Muscle layer of colon (tissue), 2 donors: Measurements from ENCODE around the gene GON4L.
"Not testable (repeated sequence)": the region's sequence is repeated elsewhere in the genome, so short reads cannot be mapped to it uniquely, and the experiment has no call there.

Experiments
- H3K27ac ChIP-seq: one replicate; pipeline ENCODE4 v1.7.0; 2013; ENCODE audit warnings: low read depth, mild to moderate bottlenecking, low read length, moderate library complexity
- H3K27me3 ChIP-seq, 2 donors: one replicate each; pipeline ENCODE4 v1.7.0; 2013; ENCODE audit warnings: low read length in 2 of 2, mild to moderate bottlenecking in 2 of 2; ENCODE audit not compliant: insufficient read depth in 2 of 2, control insufficient read depth in 1 of 2
- H3K36me3 ChIP-seq: one replicate; pipeline ENCODE4 v1.7.0; 2013; ENCODE audit warnings: mild to moderate bottlenecking, low read length; ENCODE audit not compliant: insufficient read depth
- H3K4me1 ChIP-seq: one replicate; pipeline ENCODE4 v1.7.0; 2013; ENCODE audit warnings: mild to moderate bottlenecking, low read length; ENCODE audit not compliant: insufficient read depth
- H3K4me3 ChIP-seq, 2 donors: one replicate each; pipeline ENCODE4 v1.7.0; 2013; ENCODE audit warnings: low read length in 2 of 2, low read depth in 1 of 2, mild to moderate bottlenecking in 1 of 2, moderate library complexity in 1 of 2
- H3K9ac ChIP-seq: one replicate; pipeline ENCODE4 v1.7.0; 2013; ENCODE audit warnings: low read length
- H3K9me3 ChIP-seq: one replicate; pipeline ENCODE4 v1.7.0; 2013; ENCODE audit warnings: mild to moderate bottlenecking, low read length
- donor health status: abdominal sarcoma.
- donor health status: Adenocarcinoma of cecum.

Gene GON4L

GRCh38 chr1:155740995-155741394, 116.0 kb downstream of the GON4L start:
- Histone ChIP-seq H3K4me3 (no peak overlapping the region), H3K27ac (no peak overlapping the region), H3K36me3 (peaks cover 5% of the 10 kb centered on the region), H3K27me3 (no peaks in the 10 kb centered on the region), H3K4me1 (no peaks in the 10 kb centered on the region), H3K9me3 (no peaks in the 10 kb centered on the region), H3K9ac (no peak overlapping the region)

GRCh38 chr1:155729031-155729898, 127.7 kb downstream of the GON4L start:
- no peak overlapping the region for H3K4me3 ChIP-seq
- H3K4me1 ChIP-seq: no peaks in the 10 kb centered on the region
- H3K9me3 ChIP-seq: no peaks in the 10 kb centered on the region
- H3K27me3 ChIP-seq: no peaks in the 10 kb centered on the region
- H3K9ac ChIP-seq: no peak overlapping the region
- no peak overlapping the region for H3K27ac ChIP-seq
- peaks cover 16% of the 10 kb centered on the region for H3K36me3 ChIP-seq

- H3K36me3 ChIP-seq: peaks cover 6% of the 10 kb centered on the region
- no peak overlapping the region for H3K4me3 ChIP-seq
- H3K4me1 ChIP-seq: no peaks in the 10 kb centered on the region
- no peaks in the 10 kb centered on the region for H3K27me3 ChIP-seq
- H3K9me3 ChIP-seq: no peaks in the 10 kb centered on the region
- no peak overlapping the region for H3K9ac ChIP-seq
- H3K27ac ChIP-seq: no peak overlapping the region
Observed at GRCh38 chr1:155725142-155725541, 131.9 kb downstream of the GON4L start.

- no peaks in the 10 kb centered on the region for H3K4me1 ChIP-seq
- H3K27ac ChIP-seq: no peak overlapping the region
- H3K9ac ChIP-seq: no peak overlapping the region
- no peak overlapping the region for H3K4me3 ChIP-seq
- H3K9me3 ChIP-seq: no peaks in the 10 kb centered on the region
- no peaks in the 10 kb centered on the region for H3K36me3 ChIP-seq
- H3K27me3 ChIP-seq: no peaks in the 10 kb centered on the region
Observed at GRCh38 chr1:155719703-155720102, 137.3 kb downstream of the GON4L start.

GRCh38 chr1:155718524-155719115, 138.4 kb downstream of the GON4L start:
- not testable (repeated sequence) for H3K4me1 ChIP-seq, H3K27me3 ChIP-seq, H3K36me3 ChIP-seq, H3K27ac ChIP-seq, H3K4me3 ChIP-seq, H3K9ac ChIP-seq, H3K9me3 ChIP-seq

- Histone ChIP-seq H3K36me3 (no peaks in the 10 kb centered on the region), H3K27me3 (no peaks in the 10 kb centered on the region)
Observed at GRCh38 chr1:155717041-155717440, 140.0 kb downstream of the GON4L start.

GRCh38 chr1:155715777-155716176, 141.2 kb downstream of the GON4L start:
- no peaks in the 10 kb centered on the region for H3K27me3 ChIP-seq
- no peaks in the 10 kb centered on the region for H3K4me1 ChIP-seq
- no peaks in the 10 kb centered on the region for H3K36me3 ChIP-seq

More at GRCh38 chr1:155717041-155717440, 140.0 kb downstream of the GON4L start:
- no peak overlapping the region for H3K27ac ChIP-seq
- H3K4me3 ChIP-seq: no peak overlapping the region
- no peaks in the 10 kb centered on the region for H3K4me1 ChIP-seq
- no peaks in the 10 kb centered on the region for H3K9me3 ChIP-seq
- no peak overlapping the region for H3K9ac ChIP-seq

GRCh38 chr1:155715056-155715455, 142.0 kb downstream of the GON4L start:
- not testable (repeated sequence) for H3K9ac ChIP-seq, H3K4me3 ChIP-seq, H3K4me1 ChIP-seq, H3K36me3 ChIP-seq, H3K27ac ChIP-seq, H3K9me3 ChIP-seq, H3K27me3 ChIP-seq

More at GRCh38 chr1:155715777-155716176, 141.2 kb downstream of the GON4L start:
- Histone ChIP-seq H3K4me3 (no peak overlapping the region), H3K9me3 (no peaks in the 10 kb centered on the region), H3K9ac (no peak overlapping the region), H3K27ac (no peak overlapping the region)

- Histone ChIP-seq H3K36me3 (no peaks in the 10 kb centered on the region), H3K4me1 (no peaks in the 10 kb centered on the region), H3K27me3 (no peaks in the 10 kb centered on the region), H3K27ac (no peak overlapping the region), H3K4me3 (no peak overlapping the region), H3K9me3 (no peaks in the 10 kb centered on the region), H3K9ac (no peak overlapping the region)
Observed at GRCh38 chr1:155713075-155713474, 143.9 kb downstream of the GON4L start.

- H3K4me3 ChIP-seq, H3K9ac ChIP-seq, H3K4me1 ChIP-seq, H3K27ac ChIP-seq, H3K27me3 ChIP-seq, H3K36me3 ChIP-seq, H3K9me3 ChIP-seq: not testable (repeated sequence)
Observed at GRCh38 chr1:155712636-155713035, 144.4 kb downstream of the GON4L start.

GRCh38 chr1:155711457-155711856, 145.6 kb downstream of the GON4L start:
- not testable (repeated sequence) for H3K36me3 ChIP-seq

GRCh38 chr1:155709391-155709790, 147.6 kb downstream of the GON4L start:
- H3K27ac ChIP-seq: no peak overlapping the region
- H3K4me1 ChIP-seq: no peaks in the 10 kb centered on the region
- H3K9ac ChIP-seq: no peak overlapping the region
- H3K4me3 ChIP-seq: no peak overlapping the region
- no peaks in the 10 kb centered on the region for H3K9me3 ChIP-seq
- no peaks in the 10 kb centered on the region for H3K27me3 ChIP-seq
- no peaks in the 10 kb centered on the region for H3K36me3 ChIP-seq

More at GRCh38 chr1:155711457-155711856, 145.6 kb downstream of the GON4L start:
- not testable (repeated sequence) for H3K9ac ChIP-seq, H3K27ac ChIP-seq, H3K4me3 ChIP-seq, H3K4me1 ChIP-seq, H3K27me3 ChIP-seq, H3K9me3 ChIP-seq
